Astrocyte (in vitro differentiated cells and primary cell): ENCODE data around the gene LHX2.

Experiments
- CTCF ChIP-seq: IDR thresholded peaks from 2 replicates; pipeline ENCODE4 v1.5.1; 2011; ENCODE audit warnings: low read depth, mild to moderate bottlenecking, inconsistent platforms, low read length, moderate library complexity; ENCODE audit not compliant: insufficient read depth
- EZH2 ChIP-seq: IDR thresholded peaks from 2 replicates; pipeline ENCODE4 v1.6.1; 2012; ENCODE audit warnings: mild to moderate bottlenecking, low read length, inconsistent platforms; ENCODE audit not compliant: insufficient read depth

- TF ChIP-seq CTCF (no peak), EZH2 (peak; percentile 67)
Measured at GRCh38 chr9:124045830-124046177, 34.2 kb downstream of the LHX2 start.
